Fibroblast of skin of scalp (primary cell): Measurements from ENCODE around the gene NR3C1.
A peak's percentile ranks its signal among the peaks of the same experiment; 100 is the strongest.

Experiments used
- DNase-seq: peaks from one replicate; pipeline ENCODE4 v3.0.0-alpha.2; 2013

NR3C1 gene

DNA sequence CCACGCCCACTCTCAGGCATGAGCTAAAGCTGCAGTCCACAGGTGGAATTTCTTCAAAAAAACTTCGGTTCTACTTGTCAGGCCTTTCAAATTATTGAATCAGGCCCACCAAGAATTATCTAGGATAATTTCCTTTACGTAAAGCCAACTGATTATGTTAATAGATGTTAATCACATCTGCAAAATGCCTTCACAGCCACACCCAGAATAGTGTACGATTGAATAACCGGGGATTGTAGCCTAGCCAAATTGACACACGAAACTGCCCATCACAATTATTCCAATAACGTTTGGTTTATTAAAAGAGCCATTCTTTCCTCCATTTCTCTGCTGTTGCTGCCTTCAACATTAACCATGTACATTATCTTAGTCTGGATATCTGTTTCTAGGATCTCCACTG lies 148.7 kb downstream of the NR3C1 start:
- no peak for DNase-seq

DNA sequence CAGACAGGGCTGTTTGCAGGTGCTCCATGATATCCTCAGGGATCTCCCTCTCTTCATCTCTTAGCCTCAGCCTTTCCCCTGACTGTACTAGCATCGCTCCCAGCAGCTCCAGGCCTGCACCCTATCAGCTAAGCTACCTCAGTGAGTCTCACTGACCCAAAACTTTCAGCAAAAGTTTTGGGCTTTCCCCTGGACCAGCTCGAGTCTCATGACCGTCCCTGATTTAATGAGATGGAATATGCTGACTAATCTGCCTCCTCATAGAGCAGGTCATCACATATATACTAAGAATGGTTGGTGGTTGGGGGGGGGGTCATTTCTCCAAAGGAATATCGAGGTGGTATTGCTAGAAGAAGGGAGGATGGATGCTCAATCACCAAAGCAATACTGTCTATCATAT lies 151.5 kb downstream of the NR3C1 start:
- no peak for DNase-seq

GRCh38 chr5:143251190-143251589 lies 152.3 kb downstream of the NR3C1 start:
- DNase-seq: no peak

- DNase-seq: no peak
Measured at GRCh38 chr5:143249851-143250250, 153.6 kb downstream of the NR3C1 start.

GRCh38 chr5:143248822-143249579 lies 154.5 kb downstream of the NR3C1 start:
- peak; percentile 78 for DNase-seq

DNA sequence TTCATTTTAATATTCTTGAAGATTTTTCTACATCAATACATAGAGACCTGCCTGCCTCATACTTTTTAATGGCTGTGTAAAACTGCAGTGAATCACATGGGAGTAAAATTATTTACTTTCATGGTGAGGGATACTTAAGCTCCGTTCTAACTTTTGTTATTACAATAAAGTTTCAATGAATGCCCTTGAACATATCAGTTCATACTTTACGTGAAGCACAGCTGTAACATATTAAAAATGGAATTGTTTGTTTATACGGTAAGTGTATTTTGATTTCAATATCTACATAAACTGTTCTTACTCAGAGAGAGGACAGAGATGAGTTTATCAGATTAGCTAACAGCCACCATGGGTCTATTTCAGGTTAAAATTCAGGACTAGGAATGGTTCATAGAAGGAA lies 155.1 kb downstream of the NR3C1 start:
- no peak for DNase-seq

GRCh38 chr5:143247134-143247815 lies 156.2 kb downstream of the NR3C1 start:
- no peak for DNase-seq

GRCh38 chr5:143245929-143246561 lies 157.4 kb downstream of the NR3C1 start:
- DNase-seq: peak; percentile 84

GRCh38 chr5:143244990-143245389 lies 158.5 kb downstream of the NR3C1 start:
- no peak for DNase-seq

DNA sequence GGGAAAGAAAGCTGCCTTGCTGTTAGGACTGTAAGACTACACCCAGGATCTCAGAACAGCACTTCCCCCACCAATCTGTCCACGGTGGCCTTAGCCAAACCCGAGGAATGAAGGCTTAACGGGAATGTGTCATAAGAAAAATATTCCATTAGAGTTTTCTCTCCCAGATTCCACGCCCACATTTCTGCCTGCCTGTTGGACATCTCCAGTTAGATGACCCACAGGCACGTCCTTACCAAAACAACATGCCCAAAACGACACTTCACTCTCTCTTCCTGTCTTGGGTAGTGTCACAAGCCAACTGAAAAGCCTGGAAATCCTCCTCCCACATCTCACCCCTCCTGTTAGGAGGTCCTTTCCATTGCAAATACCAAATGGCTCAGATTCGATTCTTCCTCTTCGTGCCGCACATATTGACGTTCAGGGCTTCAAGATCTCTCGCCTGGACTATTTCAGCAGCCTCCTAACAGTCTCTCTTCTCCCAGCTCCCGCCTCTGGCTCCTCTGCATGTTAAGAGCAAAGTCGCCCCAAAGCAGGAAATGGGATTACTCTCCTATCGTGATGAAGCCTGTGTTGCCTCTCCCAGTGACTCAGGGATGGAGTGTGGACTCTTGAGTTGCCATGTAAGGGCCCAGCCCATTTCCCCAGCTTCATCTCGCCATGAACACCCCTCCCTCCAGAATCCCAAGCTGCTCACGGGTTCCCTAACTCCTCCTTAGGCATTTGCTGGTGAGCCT lies 159.3 kb downstream of the NR3C1 start:
- DNase-seq: peak; percentile 99

DNA sequence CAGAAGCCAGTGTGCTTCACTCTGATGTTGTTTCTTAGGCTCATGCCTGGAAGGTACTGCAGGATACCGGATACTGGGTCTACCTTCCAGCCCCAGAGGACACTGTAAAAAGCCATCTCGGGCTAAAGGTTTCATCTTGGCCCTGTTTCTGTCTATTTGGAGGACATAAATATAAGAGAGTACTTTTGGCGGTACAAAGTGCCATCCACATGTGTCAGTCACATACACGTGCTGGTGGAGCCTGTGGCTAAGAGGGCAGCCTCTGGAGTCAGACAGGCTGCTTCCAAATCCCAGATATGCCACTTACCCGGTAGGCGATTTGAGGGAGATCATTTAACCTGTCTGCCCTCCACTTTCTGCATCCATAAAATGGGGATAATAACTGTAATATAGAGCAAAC lies 160.4 kb downstream of the NR3C1 start:
- no peak for DNase-seq

DNA sequence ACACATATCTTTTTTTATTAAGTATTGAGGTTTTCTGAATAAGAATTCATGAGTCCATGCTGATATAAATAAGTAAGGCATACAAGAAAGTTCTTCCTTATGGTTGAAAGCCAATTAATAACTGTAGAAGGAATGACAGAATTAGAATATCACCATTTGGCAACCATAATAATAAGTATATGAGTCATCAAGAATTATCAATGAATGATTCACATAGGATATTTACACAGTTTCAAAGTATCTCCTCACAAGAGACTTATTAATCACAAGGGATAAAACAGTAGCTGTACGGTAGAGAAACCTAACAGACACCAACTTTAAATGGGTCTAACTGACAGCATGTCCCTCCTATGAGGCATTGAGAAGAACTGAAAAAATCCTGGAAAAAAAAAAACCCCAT lies 161.6 kb downstream of the NR3C1 start:
- DNase-seq: peak; percentile 47

- DNase-seq: no peak
Measured at GRCh38 chr5:143239882-143240518, 163.5 kb downstream of the NR3C1 start.

DNA sequence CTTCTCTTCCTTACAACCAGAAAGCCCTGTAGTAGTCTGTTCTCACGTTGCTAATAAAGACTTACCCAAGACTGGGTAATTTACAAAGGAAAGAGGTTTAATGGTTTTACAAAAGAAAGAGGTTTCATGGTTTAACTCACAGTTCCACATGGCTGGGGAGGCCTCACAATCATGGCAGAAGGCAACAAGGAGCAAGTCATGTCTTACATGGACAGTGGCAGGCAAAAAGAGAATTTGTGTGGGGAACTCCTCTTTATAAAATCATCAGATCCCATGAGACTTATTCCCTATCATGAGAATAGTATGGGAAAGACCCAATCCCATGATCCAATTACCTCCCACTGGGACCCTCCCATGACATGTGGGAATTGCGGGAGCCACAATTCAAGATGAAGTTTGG lies 164.9 kb downstream of the NR3C1 start:
- DNase-seq: no peak

DNA sequence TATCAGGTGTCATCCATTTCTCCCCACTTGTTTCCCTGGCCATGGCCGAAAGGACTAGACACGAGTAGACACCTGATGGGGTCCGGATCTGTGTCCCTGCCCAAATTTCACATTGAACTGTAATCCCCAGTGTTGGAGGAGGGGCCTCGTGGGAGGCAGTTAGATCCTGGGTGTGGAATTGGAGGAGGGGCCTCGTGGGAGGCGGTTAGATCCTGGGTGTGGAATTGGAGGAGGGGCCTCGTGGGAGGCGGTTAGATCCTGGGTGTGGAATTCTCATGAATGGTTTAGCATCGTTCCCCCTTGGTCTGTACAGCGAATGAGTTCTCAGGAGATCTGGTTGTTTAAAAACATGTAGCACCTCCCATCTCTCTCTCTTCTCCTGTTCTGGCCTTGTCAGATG lies 165.8 kb downstream of the NR3C1 start:
- DNase-seq: no peak

- peak; percentile 36 for DNase-seq
Measured at GRCh38 chr5:143236682-143237081, 166.8 kb downstream of the NR3C1 start.

DNA sequence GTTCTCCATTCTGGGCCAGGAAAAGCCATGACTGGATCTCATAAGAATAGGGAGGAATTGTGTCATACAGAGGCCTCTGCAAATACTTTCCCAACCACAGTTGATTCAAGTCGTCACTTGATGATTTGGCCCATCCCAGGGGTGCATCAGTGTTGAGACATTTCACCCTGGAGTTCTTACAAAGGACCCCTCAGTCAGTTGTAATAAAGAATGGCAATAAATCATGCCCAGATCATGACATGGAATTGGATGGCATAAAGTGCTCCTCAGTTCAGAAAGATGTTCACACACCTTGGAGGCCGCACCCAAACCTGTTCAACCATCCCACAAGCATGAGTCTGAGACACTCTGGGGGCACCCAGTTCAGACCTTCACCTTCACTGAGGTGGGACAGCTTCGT lies 168.1 kb downstream of the NR3C1 start:
- peak; percentile 86 for DNase-seq

- no peak for DNase-seq
Measured at GRCh38 chr5:143234162-143234842, 169.2 kb downstream of the NR3C1 start.

GRCh38 chr5:143233031-143233430 lies 170.5 kb downstream of the NR3C1 start:
- DNase-seq: peak; percentile 92

DNA sequence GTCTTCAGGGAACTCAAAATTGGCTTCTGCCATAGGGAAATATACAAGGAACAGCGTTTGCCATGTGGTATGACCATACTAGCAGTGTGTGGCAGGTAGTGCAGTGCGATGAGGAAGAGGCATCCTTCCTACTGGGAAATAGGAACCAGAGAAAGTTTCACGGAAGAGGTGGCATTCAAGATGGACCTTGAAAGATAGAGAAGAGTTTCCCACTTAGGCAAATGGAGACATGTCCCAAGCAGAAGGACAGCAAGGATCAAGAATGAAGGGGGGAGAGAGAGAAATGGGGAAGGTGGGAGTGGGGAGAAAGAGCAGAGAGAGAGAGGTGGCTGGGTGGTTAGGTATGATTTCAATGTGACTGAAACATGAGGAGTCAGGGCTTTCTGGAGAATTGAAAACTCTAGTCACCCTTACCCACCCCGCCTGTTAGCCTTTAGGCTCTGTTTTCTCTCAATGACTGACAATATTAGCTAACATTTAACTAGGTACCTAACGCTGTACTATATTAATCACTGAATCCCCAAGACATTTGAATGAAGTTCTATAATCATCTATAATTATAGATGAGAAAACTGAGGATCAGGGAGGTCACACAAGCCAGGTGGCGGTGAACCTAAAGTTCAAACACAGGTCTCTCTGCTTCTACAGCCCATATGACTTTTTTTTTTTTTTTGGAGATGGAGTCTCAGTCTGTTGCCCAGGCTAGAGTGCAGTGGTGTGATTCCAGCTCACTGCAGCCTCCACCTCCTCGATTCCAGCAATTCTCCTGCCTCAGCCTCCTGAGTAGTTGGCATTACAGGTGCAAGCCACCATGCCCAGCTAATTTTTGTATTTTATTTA lies 171.3 kb downstream of the NR3C1 start:
- DNase-seq: no peak

DNA sequence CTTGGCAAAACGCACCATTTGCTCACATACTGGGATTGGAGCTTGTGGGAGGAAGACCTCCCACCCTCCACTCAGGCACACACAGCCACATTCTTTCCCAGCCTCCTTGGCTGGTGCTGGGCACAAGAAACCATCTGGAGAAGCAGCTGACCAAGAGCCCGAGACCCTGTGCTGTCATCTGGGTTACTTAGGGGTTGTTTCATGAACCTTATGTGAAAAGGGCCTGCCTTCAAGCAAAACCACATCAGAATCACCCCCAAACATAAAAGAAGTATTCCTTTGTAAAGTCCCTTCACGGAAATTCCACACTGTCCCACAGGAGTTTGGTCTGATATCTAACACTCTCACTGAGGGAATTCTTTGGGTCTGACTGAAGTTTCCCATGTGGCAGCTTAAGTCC lies 172.1 kb downstream of the NR3C1 start:
- DNase-seq: peak; percentile 21
